H1 (cell line): ENCODE measurements around the gene TOR1B.

ENCODE experiments used
- BCL11A ChIP-seq, 2 experiments: IDR thresholded peaks; one replicate each; pipeline ENCODE4 v1.6.1; 2011; ENCODE audit warnings: low read depth in 2 of 2, low read length in 2 of 2, mild to moderate bottlenecking in 2 of 2
- CTCF ChIP-seq, 3 experiments: IDR thresholded peaks; 1 replicate in 2 of 3; 2 replicates in 1 of 3; pipeline versions ENCODE4 v1.5.1 to v1.6.1; 2011; ENCODE audit warnings: low read length in 3 of 3, mild to moderate bottlenecking in 3 of 3, inconsistent platforms in 2 of 3, low read depth in 1 of 3, moderate library complexity in 1 of 3; ENCODE audit not compliant: insufficient read depth in 1 of 3; ENCODE audit errors: control extremely low read depth in 1 of 3
- EZH2 ChIP-seq: fragments of 200-600 bp; sonication (generic); IDR thresholded peaks from 2 replicates; pipeline ENCODE4 v1.7.1; 2012; ENCODE audit warnings: low read depth, mild to moderate bottlenecking, moderate library complexity, low read length, inconsistent platforms; ENCODE audit not compliant: severe bottlenecking
- GTF2F1 ChIP-seq: IDR thresholded peaks from 2 replicates; pipeline ENCODE4 v1.6.1; 2012; ENCODE audit warnings: low read depth, low read length, improper control_type of control experiment, borderline replicate concordance
- MAFK ChIP-seq: IDR thresholded peaks from 2 replicates; pipeline ENCODE4 v1.6.1; 2012; ENCODE audit warnings: low read depth, mild to moderate bottlenecking, improper control_type of control experiment, low read length
- POLR2A ChIP-seq, 2 experiments: IDR thresholded peaks; 1 replicate in 1 of 2; 2 replicates in 1 of 2; pipeline ENCODE4 v1.6.1; 2011; ENCODE audit warnings: low read depth in 2 of 2, low read length in 2 of 2, mild to moderate bottlenecking in 2 of 2; ENCODE audit errors: control extremely low read depth in 1 of 2
- POLR2AphosphoS5 ChIP-seq: IDR thresholded peaks from 2 replicates; pipeline ENCODE4 v1.6.1; 2011; ENCODE audit warnings: low read depth, low read length
- RBBP5 ChIP-seq: IDR thresholded peaks from 2 replicates; pipeline ENCODE4 v1.7.1; 2012; ENCODE audit warnings: low read depth, mild to moderate bottlenecking, inconsistent platforms, low read length, moderate library complexity, borderline replicate concordance
- RNF2 ChIP-seq: fragments of 200-900, 300-1000 bp; sonication (generic); IDR thresholded peaks from 2 replicates; pipeline ENCODE4 v1.7.1; 2016; ENCODE audit warnings: borderline replicate concordance, low read depth, mild to moderate bottlenecking, antibody characterized with exemption, low read length; ENCODE audit not compliant: poor library complexity, severe bottlenecking; ENCODE audit errors: missing control alignments
- SIN3A ChIP-seq, 2 experiments: IDR thresholded peaks in 1 of 2; conservative IDR thresholded peaks in 1 of 2; 2 replicates each; pipeline ENCODE4 v1.6.1; 2011 to 2012; ENCODE audit warnings: low read length in 2 of 2, improper control_type of control experiment in 1 of 2, low read depth in 1 of 2, mild to moderate bottlenecking in 1 of 2
- TAF1 ChIP-seq: IDR thresholded peaks from 2 replicates; pipeline ENCODE4 v1.6.1; 2011; ENCODE audit warnings: mild to moderate bottlenecking, low read depth, low read length
- TCF12 ChIP-seq: IDR thresholded peaks from 2 replicates; pipeline ENCODE4 v1.6.1; 2011; ENCODE audit warnings: low read depth, mild to moderate bottlenecking, low read length
- USF2 ChIP-seq: IDR thresholded peaks from 2 replicates; pipeline ENCODE4 v1.6.1; 2011; ENCODE audit warnings: low read length, improper control_type of control experiment
- ZNF274 ChIP-seq: IDR thresholded peaks from 2 replicates; pipeline ENCODE4 v1.7.0; 2012; ENCODE audit warnings: low read length, borderline replicate concordance; ENCODE audit errors: extremely low read depth

GRCh38 chr9:129835860-129836223 lies 32.9 kb downstream of the TOR1B start:
- TF ChIP-seq POLR2A (IDR thresholded peaks at IDR 0.05; ENCODE audit: control extremely low read depth in 1 of 2, low read depth in 2 of 2, low read length in 2 of 2): no peak
- TF ChIP-seq BCL11A (IDR thresholded peaks at IDR 0.05; ENCODE audit: low read depth in 2 of 2, low read length in 2 of 2): no peak
- no peak for TF ChIP-seq USF2
- TF ChIP-seq MAFK: no peak
- no peak for TF ChIP-seq CTCF (IDR thresholded peaks at IDR 0.05; ENCODE audit: control extremely low read depth in 1 of 3, insufficient read depth in 1 of 3, low read depth in 1 of 3, low read length in 3 of 3)
- TF ChIP-seq GTF2F1: no peak
- no peak for TF ChIP-seq SIN3A (conservative IDR thresholded peaks at IDR 0.05 in 1 of 2, IDR thresholded peaks at IDR 0.05 in 1 of 2; ENCODE audit: low read depth in 1 of 2, low read length in 2 of 2)
- TF ChIP-seq RNF2: no peak
- no peak for TF ChIP-seq EZH2
- no peak for TF ChIP-seq ZNF274
- no peak for TF ChIP-seq POLR2AphosphoS5
- no peak for TF ChIP-seq TAF1
- TF ChIP-seq TCF12: no peak
- TF ChIP-seq RBBP5: no peak
